K562 (cell line): ENCODE results near the gene CLDN11. TPM values are rescaled to one million over a fixed set of nuclear protein-coding genes. Genes with fewer than 3 reads are reported as not detected.

ENCODE experiments used
- ATAC-seq: fragments of 200-7000 bp; cut with Tn5 transposase; 3 replicates; pipeline ENCODE4 v1.9.1; 2020; ENCODE audit warnings: moderate library complexity
- BruUV-seq: library from RNA; stranded (reverse); fragments of 400-500 nt; replicated peaks from 2 replicates; lab custom pipeline; 2021; lab: Mats Ljungman, UMichigan
- CTCF ChIA-PET: fragments of 300-600 bp; formaldehyde crosslinking; extraction: SDS; loops from one replicate; lab custom pipeline; 2021; ENCODE audit warnings: low intra/inter-chr PET ratio; lab: Yijun Ruan, JAX
- POLR2A ChIA-PET: fragments of 300-600, 350-650 bp; sonication (Branson Sonifier 250); formaldehyde crosslinking; extraction: SDS; loops from one replicate; lab custom pipeline; 2021; ENCODE audit warnings: antibody characterized with exemption, inconsistent platforms; lab: Yijun Ruan, JAX
- DNase-seq, 4 experiments: peaks; one replicate each; pipeline versions ENCODE4 v3.0.0 to v3.0.0-alpha.2; 2011 to 2018; ENCODE audit warnings: low spot score in 3 of 4, mixed read lengths in 3 of 4; ENCODE audit errors: extremely low read depth in 1 of 4
- FAIRE-seq: peaks from 2 replicates; lab custom pipeline; 2011; peaks lifted over from hg19 to GRCh38; lab: Jason Lieb, UNC
- H2AFZ ChIP-seq: 2 replicates; pipeline ENCODE4 v1.6.0; 2011; ENCODE audit warnings: low read depth, low read length, control low read depth, inconsistent platforms
- H3K27ac ChIP-seq: fragments of 200-600 bp; 3 replicates; pipeline ENCODE4 v1.8.0; 2011; ENCODE audit warnings: low read depth, mild to moderate bottlenecking, control low read depth, inconsistent platforms, low read length, moderate library complexity, mixed read lengths; ENCODE audit errors: extremely low read depth
- H3K27me3 ChIP-seq, 2 experiments: fragments of 300-600 bp in 1 of 2; 2 replicates in 1 of 2; 3 replicates in 1 of 2; pipeline versions ENCODE4 v1.6.0 to v1.8.0; 2011; ENCODE audit warnings: inconsistent platforms in 2 of 2, low read length in 2 of 2, mild to moderate bottlenecking in 1 of 2, mixed read lengths in 1 of 2, moderate library complexity in 1 of 2; ENCODE audit not compliant: control insufficient read depth in 2 of 2, insufficient read depth in 2 of 2
- H3K36me3 ChIP-seq: fragments of 300-600 bp; 3 replicates; pipeline ENCODE4 v1.8.0; 2011; ENCODE audit warnings: mild to moderate bottlenecking, low read length, inconsistent platforms; ENCODE audit not compliant: control insufficient read depth, insufficient read depth
- H3K4me1 ChIP-seq, 2 experiments: fragments of 200-600 bp in 1 of 2; replicated peaks in 1 of 2; 2 replicates in 1 of 2; 3 replicates in 1 of 2; pipeline versions ENCODE4 v1.5.1 to v1.8.0; 2011; ENCODE audit warnings: inconsistent platforms in 2 of 2, low read length in 2 of 2, mild to moderate bottlenecking in 1 of 2, mixed read lengths in 1 of 2, moderate library complexity in 1 of 2; ENCODE audit not compliant: control insufficient read depth in 2 of 2, insufficient read depth in 2 of 2
- H3K4me2 ChIP-seq: 2 replicates; pipeline ENCODE4 v1.6.1; 2011; ENCODE audit warnings: low read length, control low read depth, inconsistent platforms, mixed read lengths; ENCODE audit not compliant: insufficient read depth
- H3K4me3 ChIP-seq: fragments of 200-600 bp; sonication (generic), shearing (Covaris generic); 2 replicates; pipeline ENCODE4 v1.5.1; 2016; ENCODE audit warnings: control low read depth, inconsistent platforms
- H3K79me2 ChIP-seq: fragments of 200-600 bp; 3 replicates; pipeline ENCODE4 v1.8.0; 2011; ENCODE audit warnings: low read length, inconsistent platforms; ENCODE audit not compliant: control insufficient read depth, insufficient read depth
- H3K9ac ChIP-seq, 2 experiments: 2 replicates each; pipeline versions ENCODE4 v1.6.0 to v1.6.1; 2011; ENCODE audit warnings: low read depth in 2 of 2, low read length in 2 of 2, control low read depth in 1 of 2, inconsistent platforms in 1 of 2, mild to moderate bottlenecking in 1 of 2, mixed read lengths in 1 of 2; ENCODE audit not compliant: insufficient read depth in 1 of 2
- H3K9me1 ChIP-seq: one replicate; pipeline ENCODE4 v1.6.0; 2011; ENCODE audit warnings: inconsistent platforms, mild to moderate bottlenecking, low read length, moderate library complexity; ENCODE audit not compliant: control insufficient read depth, insufficient read depth
- H3K9me3 ChIP-seq: replicated peaks from 2 replicates; pipeline ENCODE4 v1.5.1; 2011; ENCODE audit warnings: low read depth, low read length, inconsistent platforms; ENCODE audit not compliant: control insufficient read depth, insufficient read depth
- H4K20me1 ChIP-seq: replicated peaks from 2 replicates; pipeline ENCODE4 v1.6.1; 2011; ENCODE audit warnings: low read length, inconsistent platforms, mixed read lengths; ENCODE audit not compliant: control insufficient read depth, insufficient read depth
- GATAD2B ChIP-seq: fragments of 450-650 bp; IDR thresholded peaks from 2 replicates; pipeline ENCODE4 v1.6.1; 2017; ENCODE audit warnings: mild to moderate bottlenecking, borderline replicate concordance
- RHOXF2B ChIP-seq: fragments of 250-450 bp; sonication (Bioruptor Pico); conservative IDR thresholded peaks from 2 replicates; pipeline ENCODE4 v1.5.1; 2021
- SPI1 ChIP-seq: IDR thresholded peaks from 2 replicates; pipeline ENCODE4 v1.6.1; 2011; ENCODE audit warnings: low read depth, low read length, control low read depth, borderline replicate concordance
- WGBS: fragments of 100-300 bp; shearing (Covaris generic); methylation state at CpG from one replicate; pipeline ENCODE4 v1.1.6; 2016; ENCODE audit warnings: low coverage, mixed read lengths; ENCODE audit not compliant: insufficient coverage; ENCODE audit errors: missing lambda C conversion rate; 5-methylcytosine and 5-hydroxymethylcytosine counted together
- in situ Hi-C: fragments of 300-500 bp; cut with MboI; formaldehyde crosslinking; loops from 4 replicates; pipeline ENCODE4 v1.15.0; 2018; ENCODE audit warnings: inconsistent platforms, mixed read lengths
- intact Hi-C: fragments of 100-400 bp; cut with micrococcal nuclease; formaldehyde crosslinking; loops from 2 replicates; pipeline ENCODE4 v1.14.2; 2022
- polyA plus RNA-seq, 8 experiments: library from polyadenylated mRNA; depleted of rRNA in 4 of 8; stranded (reverse) in 5 of 8; unstranded in 3 of 8; fragments of >200 nt; fragmentation: Nextera tagmentation in 2 of 8; fragmentation: Illumina TruSeq in 1 of 8; extraction: Ambion mirVana in 2 of 8; extraction: Trizol in 1 of 8; gene quantifications; 2 replicates each; pipeline versions ENCODE4 v1.2.1 to v1.2.3, GENCODE V29; 2011 to 2014; ENCODE audit warnings: inconsistent platforms in 1 of 8, missing spikeins in 1 of 8
- total RNA-seq, 7 experiments: library from RNA; depleted of rRNA in 6 of 7; stranded (reverse); fragments of >200 nt in 6 of 7; fragmentation: Illumina TruSeq in 2 of 7; extraction: Trizol in 2 of 7; gene quantifications; 2 replicates each; pipeline versions ENCODE4 v1.2.1 to v1.2.3, GENCODE V29; 2011 to 2021; ENCODE audit warnings: low replicate concordance in 1 of 7
- TF ChIP-seq, protein P1 (sequence below), 2 experiments: fragments of 450-650 bp; formaldehyde crosslinking in 1 of 2; IDR thresholded peaks; 2 replicates each; pipeline versions ENCODE4 v1.4.0 to v1.6.1; 2014 to 2020; ENCODE audit warnings: mild to moderate bottlenecking in 2 of 2, borderline replicate concordance in 1 of 2, low read depth in 1 of 2
- TF ChIP-seq, protein P2 (sequence below): fragments of 450-650 bp; formaldehyde crosslinking; IDR thresholded peaks from 2 replicates; pipeline ENCODE4 v1.4.0; 2020; ENCODE audit warnings: mild to moderate bottlenecking, moderate library complexity

Gene CLDN11
- total and polyA plus RNA-seq, 9 of the 15 experiments (the other 6 are each of a cell fraction or from before 2014, with no cell fraction given), result 0.05 to 0.41 (median 0.18) TPM; not detected in 1

DNA sequence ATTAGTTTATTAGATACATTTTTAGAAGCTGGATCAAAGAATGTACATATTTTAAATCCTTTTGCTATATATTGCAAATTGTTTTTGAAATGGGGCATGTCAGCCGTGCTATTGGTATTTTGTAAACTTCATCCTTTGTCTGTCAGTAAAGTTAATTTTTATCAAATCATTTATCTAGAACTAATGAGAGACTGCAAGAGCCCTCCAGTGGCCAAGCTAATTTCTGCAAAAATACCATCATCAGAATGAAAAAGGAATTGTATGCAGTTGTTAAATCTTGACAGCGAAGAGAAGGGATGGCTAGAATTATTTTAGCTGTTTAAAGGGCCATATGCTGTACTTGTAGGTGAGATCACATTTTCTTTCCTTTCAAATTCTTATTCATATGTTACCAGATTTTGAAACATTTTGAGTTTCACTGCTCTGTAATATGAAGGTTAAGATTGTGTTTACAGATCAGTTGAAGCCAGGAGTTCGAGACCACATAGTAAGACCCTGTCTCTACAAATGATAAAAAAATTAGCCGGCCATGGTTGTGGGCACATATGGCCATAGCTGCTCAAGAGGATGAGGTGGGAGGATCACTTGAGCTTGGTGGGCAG lies 8.1 kb upstream of the CLDN11 start:
- Histone ChIP-seq H2AFZ (no peak overlapping the region), H3K4me3 (no peak overlapping the region), H3K4me2 (no peak overlapping the region), H3K36me3 (no peaks in the 10 kb centered on the region), H3K27ac (no peak overlapping the region), H4K20me1 (no peaks in the 10 kb centered on the region), H3K9me3 (no peaks in the 10 kb centered on the region), H3K9ac (0 out of 4 replicates have a peak overlapping the region, but pooled peaks of 1 of the 2 experiments have one; percentile 31), H3K9me1 (no peaks in the 10 kb centered on the region), H3K79me2 (no peaks in the 10 kb centered on the region), H3K27me3 (no peaks in the 10 kb centered on the region), H3K4me1 (no peaks in the 10 kb centered on the region)
- ChIA-PET CTCF (interaction anchor here (0.7 to 2.7 kb wide), 3 partner anchors 100 to 438 kb away, joined by 4 to 20 read pairs (median 6); no protein-coding TSS in a partner anchor), POLR2A (interaction anchor here (0.5 to 1.8 kb wide), 5 partner anchors 15 to 459 kb away, joined by 3 to 7 read pairs (median 3); partner anchors contain the start of genes PRKCI and RPL22L1)
- intact Hi-C loops (loop anchor here (1.0 to 5.0 kb wide), 7 partner anchors 50 to 648 kb away; no protein-coding TSS in a partner anchor), in situ Hi-C loops (no loop called here)
- no TSS peak for BruUV-seq
- ATAC-seq (peak; percentile 59; the same call in 2 of the 3 replicates), FAIRE-seq (no peak), DNase-seq (peak in 3 of 4 experiments; percentile 29 to 59 (median 34))
- WGBS, result 24% methylated on average over 4 of the region's 4 CpGs
- TF ChIP-seq RHOXF2B (CRISPR knock-in tag) (no peak), SPI1 (no peak), GATAD2B (peak; percentile 35; the same call in 1 of the 2 replicates)
- TF ChIP-seq, protein P1, sequence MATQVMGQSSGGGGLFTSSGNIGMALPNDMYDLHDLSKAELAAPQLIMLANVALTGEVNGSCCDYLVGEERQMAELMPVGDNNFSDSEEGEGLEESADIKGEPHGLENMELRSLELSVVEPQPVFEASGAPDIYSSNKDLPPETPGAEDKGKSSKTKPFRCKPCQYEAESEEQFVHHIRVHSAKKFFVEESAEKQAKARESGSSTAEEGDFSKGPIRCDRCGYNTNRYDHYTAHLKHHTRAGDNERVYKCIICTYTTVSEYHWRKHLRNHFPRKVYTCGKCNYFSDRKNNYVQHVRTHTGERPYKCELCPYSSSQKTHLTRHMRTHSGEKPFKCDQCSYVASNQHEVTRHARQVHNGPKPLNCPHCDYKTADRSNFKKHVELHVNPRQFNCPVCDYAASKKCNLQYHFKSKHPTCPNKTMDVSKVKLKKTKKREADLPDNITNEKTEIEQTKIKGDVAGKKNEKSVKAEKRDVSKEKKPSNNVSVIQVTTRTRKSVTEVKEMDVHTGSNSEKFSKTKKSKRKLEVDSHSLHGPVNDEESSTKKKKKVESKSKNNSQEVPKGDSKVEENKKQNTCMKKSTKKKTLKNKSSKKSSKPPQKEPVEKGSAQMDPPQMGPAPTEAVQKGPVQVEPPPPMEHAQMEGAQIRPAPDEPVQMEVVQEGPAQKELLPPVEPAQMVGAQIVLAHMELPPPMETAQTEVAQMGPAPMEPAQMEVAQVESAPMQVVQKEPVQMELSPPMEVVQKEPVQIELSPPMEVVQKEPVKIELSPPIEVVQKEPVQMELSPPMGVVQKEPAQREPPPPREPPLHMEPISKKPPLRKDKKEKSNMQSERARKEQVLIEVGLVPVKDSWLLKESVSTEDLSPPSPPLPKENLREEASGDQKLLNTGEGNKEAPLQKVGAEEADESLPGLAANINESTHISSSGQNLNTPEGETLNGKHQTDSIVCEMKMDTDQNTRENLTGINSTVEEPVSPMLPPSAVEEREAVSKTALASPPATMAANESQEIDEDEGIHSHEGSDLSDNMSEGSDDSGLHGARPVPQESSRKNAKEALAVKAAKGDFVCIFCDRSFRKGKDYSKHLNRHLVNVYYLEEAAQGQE (IDR thresholded peaks at IDR 0.05; ENCODE audit: borderline replicate concordance), result peak; percentile 82; the same call in 1 of the 2 replicates
- TF ChIP-seq, protein P1 (CRISPR knock-in tag; IDR thresholded peaks at IDR 0.05; ENCODE audit: low read depth), result no peak
- TF ChIP-seq, protein P2, sequence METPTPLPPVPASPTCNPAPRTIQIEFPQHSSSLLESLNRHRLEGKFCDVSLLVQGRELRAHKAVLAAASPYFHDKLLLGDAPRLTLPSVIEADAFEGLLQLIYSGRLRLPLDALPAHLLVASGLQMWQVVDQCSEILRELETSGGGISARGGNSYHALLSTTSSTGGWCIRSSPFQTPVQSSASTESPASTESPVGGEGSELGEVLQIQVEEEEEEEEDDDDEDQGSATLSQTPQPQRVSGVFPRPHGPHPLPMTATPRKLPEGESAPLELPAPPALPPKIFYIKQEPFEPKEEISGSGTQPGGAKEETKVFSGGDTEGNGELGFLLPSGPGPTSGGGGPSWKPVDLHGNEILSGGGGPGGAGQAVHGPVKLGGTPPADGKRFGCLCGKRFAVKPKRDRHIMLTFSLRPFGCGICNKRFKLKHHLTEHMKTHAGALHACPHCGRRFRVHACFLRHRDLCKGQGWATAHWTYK (CRISPR knock-in tag), result no peak
